Suprapubic skin (tissue), 3 donors: ENCODE data around the gene CCK.

Experiments
- CTCF ChIP-seq, 2 donors: fragments of 200-600 bp in 1 of 2; fragments of 450-650 bp in 1 of 2; sonication (generic) in 1 of 2; IDR thresholded peaks; one replicate each; pipeline ENCODE4 v1.5.1; 2016 to 2019; ENCODE audit warnings: antibody characterized with exemption in 2 of 2, mild to moderate bottlenecking in 1 of 2, moderate library complexity in 1 of 2
- POLR2A ChIP-seq, 2 donors: fragments of 450-650 bp; IDR thresholded peaks; one replicate each; pipeline ENCODE4 v1.6.1; 2017; ENCODE audit warnings: antibody characterized with exemption in 2 of 2, mild to moderate bottlenecking in 2 of 2, moderate library complexity in 2 of 2

GRCh38 chr3:42230860-42231259 lies 35.1 kb downstream of the CCK start:
- TF ChIP-seq POLR2A (IDR thresholded peaks at IDR 0.05) (no peak), CTCF (IDR thresholded peaks at IDR 0.05) (no peak)
